ENCODE measurements around the gene EHF.

EHF gene

GRCh38 chr11:34671117-34671516 lies 50.2 kb downstream of the EHF start:
- DNase-seq (ENCODE audit: low read depth) = no peak
- TF ChIP-seq CTCF (IDR thresholded peaks at IDR 0.05; ENCODE audit: low read depth, low read length, missing control alignments) = no peak

GRCh38 chr11:34671946-34672345 lies 51.1 kb downstream of the EHF start:
- in situ Hi-C loops (cut with HindIII; ENCODE audit: low sequenced_read_pairs) = loop anchor here (5.0 kb wide), 1 partner anchor 40 kb away; no protein-coding TSS in a partner anchor
- TF ChIP-seq CTCF (IDR thresholded peaks at IDR 0.05; ENCODE audit: low read depth, low read length, missing control alignments) = no peak
- no peak for DNase-seq (ENCODE audit: low read depth)
- H3K4me3 ChIP-seq (ENCODE audit: low read depth, low read length) = no peak overlapping the region

More at GRCh38 chr11:34671117-34671516, 50.2 kb downstream of the EHF start:
- no peak overlapping the region for H3K4me3 ChIP-seq (ENCODE audit: low read depth, low read length)
- in situ Hi-C loops (cut with HindIII; ENCODE audit: low sequenced_read_pairs) = loop anchor here (5.0 kb wide), 1 partner anchor 41 kb away; no protein-coding TSS in a partner anchor

GRCh38 chr11:34674038-34674437 lies 53.1 kb downstream of the EHF start:
- no peak for TF ChIP-seq CTCF (IDR thresholded peaks at IDR 0.05; ENCODE audit: low read depth, low read length, missing control alignments)
- no peak overlapping the region for H3K4me3 ChIP-seq (ENCODE audit: low read depth, low read length)
- no peak for DNase-seq (ENCODE audit: low read depth)
- in situ Hi-C loops (cut with HindIII; ENCODE audit: low sequenced_read_pairs) = loop anchor here (5.0 kb wide), 1 partner anchor 38 kb away; no protein-coding TSS in a partner anchor

- TF ChIP-seq CTCF (IDR thresholded peaks at IDR 0.05; ENCODE audit: low read depth, low read length, missing control alignments) = no peak
- DNase-seq (ENCODE audit: low read depth) = no peak
- no peak overlapping the region for H3K4me3 ChIP-seq (ENCODE audit: low read depth, low read length)
- in situ Hi-C loops (cut with HindIII; ENCODE audit: low sequenced_read_pairs) = no loop called here
Observed at GRCh38 chr11:34676227-34676626, 55.3 kb downstream of the EHF start.

DNA sequence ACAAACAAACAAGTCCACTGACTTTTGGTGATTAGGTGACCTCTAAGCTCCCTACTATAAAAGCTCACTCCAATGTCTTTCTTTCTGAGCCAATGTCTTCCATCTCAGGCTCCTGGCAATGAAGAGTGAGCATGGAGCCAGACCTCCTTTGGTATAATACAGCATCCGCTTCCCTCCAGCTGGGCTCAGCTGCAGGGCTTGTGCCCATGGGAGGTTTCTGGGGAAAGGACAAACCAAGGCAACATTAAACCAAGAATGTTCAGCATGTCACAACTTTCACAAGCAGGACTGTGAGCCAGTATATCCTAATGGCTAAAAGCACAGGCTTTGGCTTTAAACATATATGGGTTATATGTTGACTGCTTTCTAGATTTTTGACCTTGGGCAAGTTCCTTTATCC lies 58.8 kb downstream of the EHF start:
- no peak for DNase-seq (ENCODE audit: low read depth)
- no peak for TF ChIP-seq CTCF (IDR thresholded peaks at IDR 0.05; ENCODE audit: low read depth, low read length, missing control alignments)
- H3K4me3 ChIP-seq (ENCODE audit: low read depth, low read length) = no peak overlapping the region
- in situ Hi-C loops (cut with HindIII; ENCODE audit: low sequenced_read_pairs) = no loop called here

DNA sequence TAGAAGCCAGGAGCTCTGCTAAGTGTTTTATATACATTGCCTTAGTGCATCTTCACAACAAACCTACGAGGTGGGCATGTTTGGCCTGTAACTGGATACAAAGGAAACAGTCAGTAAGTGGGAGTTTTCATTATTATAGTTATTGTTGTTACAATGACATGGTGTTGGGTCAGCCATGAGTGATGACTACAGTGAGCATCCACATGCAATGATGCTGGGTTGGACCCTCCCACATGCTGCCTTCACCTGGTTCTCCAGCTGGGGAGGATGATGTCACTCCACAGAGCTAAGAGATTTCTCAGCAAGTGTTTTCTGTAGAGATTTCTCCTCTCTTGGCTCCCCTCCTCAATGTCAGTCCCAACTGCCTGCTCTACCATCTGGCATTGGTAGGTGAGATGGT lies 59.3 kb downstream of the EHF start:
- DNase-seq (ENCODE audit: low read depth) = no peak
- in situ Hi-C loops (cut with HindIII; ENCODE audit: low sequenced_read_pairs) = no loop called here
- no peak overlapping the region for H3K4me3 ChIP-seq (ENCODE audit: low read depth, low read length)
- TF ChIP-seq CTCF (IDR thresholded peaks at IDR 0.05; ENCODE audit: low read depth, low read length, missing control alignments) = no peak

All from astrocyte of the cerebellum (primary cell).